ENCODE results near the gene MYO18A. TPM values are rescaled to one million over a fixed set of nuclear protein-coding genes. Genes with fewer than 3 reads are reported as not detected.

Gene MYO18A
- total RNA-seq, 1 experiment from 2014 or later: 37.2 TPM

GRCh38 chr17:29100296-29100695 lies 79.9 kb downstream of the MYO18A start:
- Histone ChIP-seq H3K27me3 (ENCODE audit: insufficient read depth, low read length) (no peaks in the 10 kb centered on the region), H4K20me1 (ENCODE audit: insufficient read depth) (no peaks in the 10 kb centered on the region), H3K9me2 (ENCODE audit: insufficient read depth) (no peaks in the 10 kb centered on the region), H3K79me2 (ENCODE audit: insufficient read depth, low read length) (no peaks in the 10 kb centered on the region), H3K36me3 (ENCODE audit: control insufficient read depth in 1 of 2, insufficient read depth in 2 of 2, low read length in 2 of 2) (peaks cover 0 to 3% of the 10 kb centered on the region in 2 experiments; a peak in 1 of 4 replicates), H3K27ac (ENCODE audit: low read depth, low read length) (no peak overlapping the region), H3K4me1 (ENCODE audit: control insufficient read depth in 1 of 2, insufficient read depth in 2 of 2, low read length in 2 of 2) (no peaks in the 10 kb centered on the region), H3K9me3 (ENCODE audit: control insufficient read depth in 1 of 2, insufficient read depth in 1 of 2, low read depth in 1 of 2, low read length in 2 of 2) (no peaks in the 10 kb centered on the region), H3K4me2 (ENCODE audit: low read length) (no peak overlapping the region), H2AFZ (ENCODE audit: low read depth, low read length, poor library complexity, severe bottlenecking) (no peak overlapping the region), H3K4me3 (replicated peaks in 1 of 2; ENCODE audit: low read depth in 1 of 2, low read length in 2 of 2) (no peak overlapping the region), H3K9ac (ENCODE audit: low read length) (no peak overlapping the region)
- DNase-seq (ENCODE audit: low read depth, low spot score) (no peak), ATAC-seq (no peak)
- CTCF ChIA-PET: interaction anchor here (0.6 to 0.7 kb wide), 2 partner anchors 11 to 17 kb away, joined by 3 read pairs; no protein-coding TSS in a partner anchor
- POLR2A ChIA-PET: no interaction called here
- intact Hi-C loops (cut with micrococcal nuclease): no loop called here
- no TSS peak for BruUV-seq (replicated peaks)
- TF ChIP-seq YY1 (IDR thresholded peaks at IDR 0.05; ENCODE audit: extremely low read depth, insufficient replicate concordance, low read depth, low read length): no peak
- TF ChIP-seq ELF1 (IDR thresholded peaks at IDR 0.05; ENCODE audit: borderline replicate concordance, low read depth): no peak
- no peak for TF ChIP-seq EGR1 (IDR thresholded peaks at IDR 0.05; ENCODE audit: low read depth)
- TF ChIP-seq ATF3 (IDR thresholded peaks at IDR 0.05): no peak
- no peak for TF ChIP-seq ZNF274 (IDR thresholded peaks at IDR 0.05; ENCODE audit: low read depth, low read length)
- RAD21 ChIA-PET (ENCODE audit: low non-redundant PET in 1 of 2, low total read pairs in 2 of 2, uncharacterized antibody in 2 of 2, unreplicated experiment in 2 of 2): no interaction called here

- no peaks in the 10 kb centered on the region for H4K20me1 ChIP-seq (ENCODE audit: insufficient read depth)
- ChIA-PET RAD21 (ENCODE audit: low non-redundant PET in 1 of 2, low total read pairs in 2 of 2, uncharacterized antibody in 2 of 2, unreplicated experiment in 2 of 2) (no interaction called here), POLR2A (no interaction called here), CTCF (no interaction called here)
- no peaks in the 10 kb centered on the region for H3K79me2 ChIP-seq (ENCODE audit: insufficient read depth, low read length)
- H3K9ac ChIP-seq (ENCODE audit: low read length): no peak overlapping the region
- H3K4me2 ChIP-seq (ENCODE audit: low read length): no peak overlapping the region
- H3K4me1 ChIP-seq (ENCODE audit: control insufficient read depth in 1 of 2, insufficient read depth in 2 of 2, low read length in 2 of 2): no peaks in the 10 kb centered on the region
- no peak overlapping the region for H2AFZ ChIP-seq (ENCODE audit: low read depth, low read length, poor library complexity, severe bottlenecking)
- TF ChIP-seq SIN3A (IDR thresholded peaks at IDR 0.05; ENCODE audit: low read depth) (no peak), YY1 (IDR thresholded peaks at IDR 0.05; ENCODE audit: extremely low read depth, insufficient replicate concordance, low read depth, low read length) (no peak), REST (IDR thresholded peaks at IDR 0.05; ENCODE audit: low read depth) (no peak), ZFX (IDR thresholded peaks at IDR 0.05) (no peak), POLR2AphosphoS5 (IDR thresholded peaks at IDR 0.05; ENCODE audit: low read depth, low read length) (no peak)
- TF ChIP-seq, protein P1, sequence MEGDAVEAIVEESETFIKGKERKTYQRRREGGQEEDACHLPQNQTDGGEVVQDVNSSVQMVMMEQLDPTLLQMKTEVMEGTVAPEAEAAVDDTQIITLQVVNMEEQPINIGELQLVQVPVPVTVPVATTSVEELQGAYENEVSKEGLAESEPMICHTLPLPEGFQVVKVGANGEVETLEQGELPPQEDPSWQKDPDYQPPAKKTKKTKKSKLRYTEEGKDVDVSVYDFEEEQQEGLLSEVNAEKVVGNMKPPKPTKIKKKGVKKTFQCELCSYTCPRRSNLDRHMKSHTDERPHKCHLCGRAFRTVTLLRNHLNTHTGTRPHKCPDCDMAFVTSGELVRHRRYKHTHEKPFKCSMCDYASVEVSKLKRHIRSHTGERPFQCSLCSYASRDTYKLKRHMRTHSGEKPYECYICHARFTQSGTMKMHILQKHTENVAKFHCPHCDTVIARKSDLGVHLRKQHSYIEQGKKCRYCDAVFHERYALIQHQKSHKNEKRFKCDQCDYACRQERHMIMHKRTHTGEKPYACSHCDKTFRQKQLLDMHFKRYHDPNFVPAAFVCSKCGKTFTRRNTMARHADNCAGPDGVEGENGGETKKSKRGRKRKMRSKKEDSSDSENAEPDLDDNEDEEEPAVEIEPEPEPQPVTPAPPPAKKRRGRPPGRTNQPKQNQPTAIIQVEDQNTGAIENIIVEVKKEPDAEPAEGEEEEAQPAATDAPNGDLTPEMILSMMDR (IDR thresholded peaks at IDR 0.05 in 2 of 3, conservative IDR thresholded peaks at IDR 0.05 in 1 of 3; ENCODE audit: borderline replicate concordance in 1 of 3, insufficient read depth in 1 of 3, low read depth in 2 of 3, low read length in 2 of 3): no peak
- no TSS peak for BruUV-seq (replicated peaks)
- H3K4me3 ChIP-seq (replicated peaks in 1 of 2; ENCODE audit: low read depth in 1 of 2, low read length in 2 of 2): no peak overlapping the region
- intact Hi-C loops (cut with micrococcal nuclease): no loop called here
- H3K27ac ChIP-seq (ENCODE audit: low read depth, low read length): no peak overlapping the region
- DNase-seq (ENCODE audit: low read depth, low spot score) (no peak), ATAC-seq (no peak)
- H3K9me3 ChIP-seq (ENCODE audit: control insufficient read depth in 1 of 2, insufficient read depth in 1 of 2, low read depth in 1 of 2, low read length in 2 of 2): no peaks in the 10 kb centered on the region
- no peaks in the 10 kb centered on the region for H3K27me3 ChIP-seq (ENCODE audit: insufficient read depth, low read length)
- no peaks in the 10 kb centered on the region for H3K9me2 ChIP-seq (ENCODE audit: insufficient read depth)
- peaks cover 0 to 3% of the 10 kb centered on the region in 2 experiments; a peak in 1 of 4 replicates for H3K36me3 ChIP-seq (ENCODE audit: control insufficient read depth in 1 of 2, insufficient read depth in 2 of 2, low read length in 2 of 2)
Observed at GRCh38 chr17:29099527-29099926, 80.7 kb downstream of the MYO18A start.

All from HCT116 (cell line).